Tongue (tissue), 2 donors: ENCODE results near the gene NTSR1. TPM values are rescaled to one million over a fixed set of nuclear protein-coding genes. Genes with fewer than 3 reads are reported as not detected.

Experiments
- DNase-seq: peaks from one replicate; pipeline ENCODE4 v3.0.0-alpha.2; 2015
- total RNA-seq: library from RNA; depleted of rRNA; stranded (reverse); fragments of >200 nt; gene quantifications from one replicate; pipeline ENCODE4 v1.2.3, GENCODE V29; 2014

Gene NTSR1
- total RNA-seq, 1 donor from 2014 or later = not detected

- DNase-seq = no peak
Measured at GRCh38 chr20:62771396-62772102, 62.9 kb downstream of the NTSR1 start.

GRCh38 chr20:62772103-62772611, 63.5 kb downstream of the NTSR1 start:
- no peak for DNase-seq

GRCh38 chr20:62772619-62772989, 64.0 kb downstream of the NTSR1 start:
- no peak for DNase-seq

- DNase-seq = peak; percentile 90
Measured at GRCh38 chr20:62772990-62773844, 64.6 kb downstream of the NTSR1 start.

- peak; percentile 88 for DNase-seq
Measured at GRCh38 chr20:62773845-62774714, 65.4 kb downstream of the NTSR1 start.

GRCh38 chr20:62774762-62775161, 66.1 kb downstream of the NTSR1 start:
- no peak for DNase-seq

- no peak for DNase-seq
Measured at GRCh38 chr20:62775206-62775605, 66.6 kb downstream of the NTSR1 start.

- no peak for DNase-seq
Measured at GRCh38 chr20:62776035-62776691, 67.5 kb downstream of the NTSR1 start.

GRCh38 chr20:62776692-62777527, 68.3 kb downstream of the NTSR1 start:
- DNase-seq = no peak

GRCh38 chr20:62777528-62777830, 68.8 kb downstream of the NTSR1 start:
- DNase-seq = peak; percentile 71

GRCh38 chr20:62778058-62778457, 69.4 kb downstream of the NTSR1 start:
- DNase-seq = no peak

GRCh38 chr20:62778601-62779416, 70.2 kb downstream of the NTSR1 start:
- no peak for DNase-seq

- no peak for DNase-seq
Measured at GRCh38 chr20:62779417-62779685, 70.7 kb downstream of the NTSR1 start.

GRCh38 chr20:62780204-62780603, 71.6 kb downstream of the NTSR1 start:
- no peak for DNase-seq

GRCh38 chr20:62780696-62781095, 72.1 kb downstream of the NTSR1 start:
- DNase-seq = no peak

- no peak for DNase-seq
Measured at GRCh38 chr20:62782149-62782892, 73.7 kb downstream of the NTSR1 start.

- DNase-seq = peak; percentile 75
Measured at GRCh38 chr20:62782893-62783278, 74.2 kb downstream of the NTSR1 start.

GRCh38 chr20:62784497-62784896, 75.9 kb downstream of the NTSR1 start:
- no peak for DNase-seq

GRCh38 chr20:62785393-62785792, 76.8 kb downstream of the NTSR1 start:
- peak; percentile 70 for DNase-seq

GRCh38 chr20:62786157-62786556, 77.5 kb downstream of the NTSR1 start:
- DNase-seq = peak; percentile 56
